8988T (cell line): ENCODE data around the gene MRPL1.

Source experiments
- DNase-seq: peaks from one replicate; pipeline ENCODE4 v3.0.0; 2011

The MRPL1 gene

GRCh38 chr4:77990456-77990855 lies 127.8 kb downstream of the MRPL1 start:
- DNase-seq: no peak

GRCh38 chr4:77990904-77991358 lies 128.3 kb downstream of the MRPL1 start:
- no peak for DNase-seq

GRCh38 chr4:77992581-77992980 lies 130.0 kb downstream of the MRPL1 start:
- no peak for DNase-seq

- peak; percentile 14 for DNase-seq
Measured at GRCh38 chr4:77994194-77994721, 131.6 kb downstream of the MRPL1 start.

- no peak for DNase-seq
Measured at GRCh38 chr4:77996076-77996475, 133.4 kb downstream of the MRPL1 start.

GRCh38 chr4:78001531-78001930 lies 138.9 kb downstream of the MRPL1 start:
- DNase-seq: no peak

- no peak for DNase-seq
Measured at GRCh38 chr4:78002260-78002659, 139.6 kb downstream of the MRPL1 start.
